Measurements from ENCODE around the gene P2RX6.
A peak's percentile ranks its signal among the peaks of the same experiment; 100 is the strongest.
"Not testable (repeated sequence)": the region's sequence is repeated elsewhere in the genome, so short reads cannot be mapped to it uniquely, and the experiment has no call there.

The P2RX6 gene

GRCh38 chr22:20994128-20994901 is 20.6 kb upstream of the P2RX6 start:
- no peak for DNase-seq (ENCODE audit: low read depth)

DNA sequence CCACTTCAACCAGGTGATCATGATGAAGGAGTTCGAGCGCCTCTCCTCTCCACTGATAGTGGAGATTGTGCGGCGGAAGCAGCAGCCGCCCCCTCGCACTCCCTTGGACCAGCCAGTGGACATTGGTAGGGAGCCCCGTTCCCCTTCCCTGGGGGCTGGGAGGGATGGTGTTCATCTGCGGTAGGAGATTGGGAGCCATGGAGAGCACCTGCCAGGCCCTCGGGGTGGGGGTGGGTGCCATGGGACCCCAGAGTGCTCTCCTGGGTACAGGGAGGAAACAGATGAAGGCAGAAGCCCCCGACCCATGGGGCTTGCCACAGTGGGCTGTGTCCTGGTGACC is 20.1 kb upstream of the P2RX6 start:
- no peak for DNase-seq (ENCODE audit: low read depth)

DNA sequence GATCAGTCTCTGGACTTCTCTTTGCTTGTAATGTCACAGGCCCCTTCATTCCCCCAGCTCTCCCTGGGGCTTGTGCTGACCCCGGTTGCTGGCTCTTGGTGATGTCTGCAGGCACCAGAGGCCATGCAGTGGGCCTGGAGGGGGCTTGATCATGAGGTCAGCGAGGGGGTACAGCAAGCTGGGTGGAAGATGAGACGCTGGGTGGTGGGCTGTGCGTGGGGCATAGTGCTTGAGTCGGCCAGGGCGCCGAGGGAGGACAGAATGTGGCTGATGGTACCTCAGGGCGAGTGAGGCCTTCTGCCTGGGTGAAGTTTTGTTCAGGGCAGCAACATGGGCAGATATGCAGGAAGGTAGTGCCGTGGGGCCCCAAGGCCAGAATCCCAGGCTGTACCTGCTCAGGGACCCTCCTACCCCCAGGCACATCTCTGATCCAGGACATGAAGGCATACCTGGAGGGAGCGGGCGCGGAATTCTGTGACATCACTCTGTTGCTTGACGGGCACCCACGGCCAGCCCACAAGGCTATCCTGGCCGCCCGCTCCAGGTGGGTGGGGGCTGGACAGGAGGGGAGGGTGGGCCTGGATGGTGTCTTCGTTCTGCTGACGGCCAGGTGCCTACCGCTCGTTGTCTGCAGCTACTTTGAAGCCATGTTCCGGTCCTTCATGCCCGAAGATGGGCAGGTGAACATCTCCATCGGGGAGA is 19.5 kb upstream of the P2RX6 start:
- no peak for DNase-seq (ENCODE audit: low read depth)

GRCh38 chr22:20996031-20996410 is 18.9 kb upstream of the P2RX6 start:
- DNase-seq (ENCODE audit: low read depth), result no peak

DNA sequence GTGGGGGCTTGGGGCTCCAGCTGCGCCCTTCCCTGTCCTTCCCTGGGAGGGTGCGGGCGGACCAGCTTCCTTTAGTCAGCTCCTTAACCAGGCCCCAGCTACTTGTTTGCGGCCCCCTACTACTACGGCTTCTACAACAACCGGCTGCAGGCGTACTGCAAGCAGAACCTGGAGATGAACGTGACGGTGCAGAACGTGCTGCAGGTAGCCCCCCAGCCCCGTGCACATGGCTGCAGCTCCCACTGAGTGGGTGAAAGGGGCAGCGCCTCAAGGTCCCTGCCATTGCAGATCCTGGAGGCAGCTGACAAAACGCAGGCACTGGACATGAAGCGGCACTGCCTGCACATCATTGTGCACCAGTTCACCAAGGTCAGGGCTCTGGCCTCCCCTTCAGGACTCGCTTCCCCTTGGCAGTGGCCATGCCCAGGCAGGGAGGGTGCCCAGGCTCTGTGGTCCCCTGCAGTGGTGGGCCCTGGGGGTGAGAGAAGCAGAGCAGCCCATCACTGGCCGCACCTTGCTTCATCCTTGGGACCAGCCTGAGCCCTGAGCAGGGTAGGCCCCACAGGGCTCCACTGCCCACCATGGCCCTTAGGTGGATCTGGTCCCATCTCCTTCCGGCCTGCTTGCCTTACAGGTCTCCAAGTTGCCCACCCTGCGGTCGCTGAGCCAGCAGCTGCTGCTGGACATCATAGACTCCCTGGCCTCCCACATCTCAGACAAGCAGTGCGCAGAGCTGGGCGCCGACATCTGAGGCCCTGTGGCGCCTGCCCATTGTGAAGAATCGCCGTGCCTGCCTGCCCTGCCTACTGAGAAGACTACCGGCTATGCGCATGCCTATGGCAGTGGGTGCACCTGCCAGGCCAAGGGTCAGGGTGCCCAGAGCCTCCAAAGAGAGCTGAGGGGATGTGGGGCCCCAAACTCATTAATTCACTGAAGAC is 18.1 kb upstream of the P2RX6 start:
- DNase-seq (ENCODE audit: low read depth), result no peak

GRCh38 chr22:20997536-20998257 is 17.3 kb upstream of the P2RX6 start:
- DNase-seq (ENCODE audit: low read depth), result no peak

DNA sequence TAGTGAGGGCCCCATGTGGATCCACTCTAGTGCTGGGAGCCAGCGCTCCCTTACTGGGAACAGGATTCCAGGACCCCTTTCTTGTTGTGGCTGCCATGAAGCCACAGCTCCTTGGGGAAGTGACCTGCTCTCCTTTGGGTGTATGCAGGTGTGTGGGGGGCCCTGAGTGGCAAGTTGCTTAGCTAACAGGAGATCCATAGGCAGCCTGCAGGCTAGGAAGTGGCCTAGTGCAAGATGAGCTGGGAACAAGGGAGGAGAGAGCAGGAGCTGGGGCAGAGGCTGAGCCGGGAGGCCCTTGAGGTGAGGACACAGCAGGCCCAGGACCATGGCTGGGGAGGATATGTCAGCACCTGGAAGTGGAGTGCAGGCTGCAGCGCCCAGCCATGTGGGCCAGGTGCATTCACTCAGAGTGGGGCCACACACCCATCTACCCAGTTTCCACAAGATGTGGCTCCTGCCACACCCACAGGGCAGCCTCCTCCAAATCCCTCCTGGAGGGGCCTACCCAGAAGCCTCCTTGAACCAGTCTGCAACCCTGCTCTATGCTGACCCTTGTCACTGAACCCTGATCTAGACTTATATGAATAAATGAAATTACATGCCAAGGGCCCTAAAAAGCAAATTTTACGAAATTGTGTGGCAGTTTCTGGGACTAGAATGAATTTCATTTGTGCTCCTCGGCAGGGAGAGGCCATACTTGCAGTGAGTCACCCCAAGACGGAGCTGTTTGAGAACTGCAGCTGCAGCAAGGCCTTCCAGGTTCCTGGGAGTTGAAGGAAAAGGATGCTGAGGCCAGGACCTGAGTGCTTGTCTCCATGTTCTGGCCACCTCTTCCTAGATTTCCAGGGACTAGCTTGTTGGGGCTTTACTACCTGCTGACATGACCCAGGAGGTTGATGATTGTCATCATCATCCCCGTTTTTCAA is 16.3 kb upstream of the P2RX6 start:
- peak; percentile 35 for DNase-seq (ENCODE audit: low read depth)

GRCh38 chr22:20999350-21000206 is 15.4 kb upstream of the P2RX6 start:
- no peak for DNase-seq (ENCODE audit: low read depth)

DNA sequence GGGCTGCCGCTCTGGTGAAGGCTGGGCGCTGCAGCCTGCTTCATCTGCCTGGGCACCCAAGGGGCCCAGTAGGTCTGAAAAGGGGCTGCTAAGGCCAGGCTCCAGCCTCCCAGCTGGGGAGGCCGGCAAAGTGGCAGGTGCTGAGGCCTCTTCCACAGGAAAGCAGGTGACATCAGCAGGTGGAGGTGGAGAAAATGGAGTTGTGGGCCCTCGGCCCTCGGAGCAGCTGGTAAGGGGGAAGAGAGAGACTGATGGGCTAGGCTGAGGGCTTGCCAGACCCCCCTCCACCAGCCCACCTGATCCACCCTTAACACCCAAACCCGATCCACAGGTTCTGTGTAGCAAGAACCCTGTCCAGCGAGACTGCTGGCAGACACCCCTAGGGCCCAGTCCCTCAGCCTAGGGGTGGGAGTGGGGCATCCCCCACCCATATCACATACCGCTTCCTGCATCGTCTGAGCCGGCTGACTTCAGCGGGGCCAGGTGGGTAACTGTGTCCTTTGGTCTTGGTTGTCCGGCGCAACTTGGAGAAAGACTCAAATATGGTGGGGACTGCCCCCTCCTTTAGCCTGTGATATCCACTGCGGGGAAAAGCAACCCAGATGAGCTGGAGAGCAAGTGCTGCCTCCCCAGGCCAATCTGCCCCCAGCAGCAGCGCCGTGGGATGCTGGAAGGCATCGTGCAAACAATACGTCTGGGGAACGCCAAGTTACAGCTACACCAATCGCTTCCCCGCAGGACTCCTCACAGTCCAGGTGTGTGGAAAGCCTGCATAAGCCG is 14.6 kb upstream of the P2RX6 start:
- no peak for DNase-seq (ENCODE audit: low read depth)

DNA sequence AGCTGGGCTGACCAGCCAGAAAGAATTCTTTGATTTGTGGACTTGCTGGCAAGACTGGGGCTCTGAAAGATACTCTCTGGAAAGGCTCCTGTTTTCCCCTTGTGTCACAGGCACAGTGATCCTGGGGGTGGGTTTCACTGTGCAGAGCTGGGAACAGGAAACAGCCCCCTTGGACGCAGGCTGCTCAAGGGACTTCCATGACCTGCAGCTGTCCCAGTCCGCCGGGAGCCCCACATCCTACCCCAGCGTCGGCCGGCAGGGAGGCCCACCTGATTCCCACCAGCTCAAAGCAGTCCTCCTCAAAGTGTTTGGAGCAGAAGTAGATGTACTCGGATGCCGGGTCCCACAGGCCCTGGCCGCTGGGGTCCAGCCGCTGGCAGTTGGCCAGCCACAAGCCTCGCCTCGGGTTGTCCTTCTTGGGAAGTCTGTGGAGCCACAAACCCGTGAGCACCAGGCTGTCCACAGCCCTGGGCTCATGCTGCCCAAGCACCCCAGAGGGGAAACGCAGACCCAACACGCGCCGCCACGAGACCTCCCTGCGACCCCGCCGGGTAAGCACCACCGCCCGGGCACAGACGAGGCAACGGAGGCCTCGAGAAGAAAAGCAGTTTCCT is 13.9 kb upstream of the P2RX6 start:
- DNase-seq (ENCODE audit: low read depth), result no peak

- DNase-seq (ENCODE audit: low read depth), result peak; percentile 95
Observed at GRCh38 chr22:21001601-21002325, 13.2 kb upstream of the P2RX6 start, which contains the start of gene THAP7. Gene THAP7 (minus strand): TSS chr22:21002118. CDS start chr22:21001911, 207 bp downstream.

DNA sequence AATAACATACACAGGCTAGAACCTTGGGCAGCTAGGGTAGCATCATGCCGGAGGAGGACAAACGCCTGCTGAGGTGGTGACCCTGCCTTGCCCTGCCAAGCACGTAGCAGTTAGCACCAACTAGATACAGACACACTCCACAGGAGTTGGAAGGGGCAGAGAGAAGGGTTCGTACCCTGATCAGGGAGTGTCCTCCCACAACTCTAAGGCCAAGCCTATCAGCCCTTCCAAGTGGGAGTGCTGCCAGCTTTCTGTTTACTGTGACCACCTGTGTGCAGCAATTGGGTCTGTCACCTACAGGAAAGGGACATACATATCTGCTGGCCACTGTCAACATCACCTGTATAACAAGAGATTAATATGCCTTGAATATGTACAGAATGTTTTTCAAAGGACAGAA is 11.2 kb upstream of the P2RX6 start:
- no peak for DNase-seq (ENCODE audit: low read depth)

- not testable (repeated sequence) for DNase-seq (ENCODE audit: low read depth)
Observed at GRCh38 chr22:21009208-21009607, 5.8 kb upstream of the P2RX6 start.

GRCh38 chr22:21009638-21010425 is 5.1 kb upstream of the P2RX6 start:
- DNase-seq (ENCODE audit: low read depth), result peak; percentile 53

GRCh38 chr22:21010426-21011113 is 4.4 kb upstream of the P2RX6 start:
- no peak for DNase-seq (ENCODE audit: low read depth)
